Upper lobe of left lung (tissue), 6 donors: ENCODE results near the gene HEATR3. TPM values are rescaled to one million over a fixed set of nuclear protein-coding genes. Genes with fewer than 3 reads are reported as not detected.
A peak's percentile ranks its signal among the peaks of the same experiment; 100 is the strongest.

Experiments used
- ATAC-seq, 2 donors: fragments of 200-7000 bp; cut with Tn5 transposase; one replicate each; pipeline ENCODE4 v1.9.1; 2022; ENCODE audit warnings: mild to moderate bottlenecking in 2 of 2, moderate library complexity in 2 of 2; ENCODE audit not compliant: low FRiP score in 2 of 2
- DNase-seq, 2 donors: peaks; one replicate each; pipeline ENCODE4 v3.0.0-alpha.2; 2019 to 2020
- H3K27ac ChIP-seq, 4 donors: fragments of 200-600 bp; sonication (generic); one replicate each; pipeline ENCODE4 v1.5.1; 2016 to 2019
- H3K27me3 ChIP-seq, 4 donors: fragments of 200-600 bp; sonication (generic); one replicate each; pipeline ENCODE4 v1.5.1; 2017 to 2019
- H3K36me3 ChIP-seq, 4 donors: fragments of 200-600 bp; sonication (generic); one replicate each; pipeline ENCODE4 v1.5.1; 2016 to 2019
- H3K4me1 ChIP-seq, 4 donors: fragments of 200-600 bp; sonication (generic); one replicate each; pipeline ENCODE4 v1.5.1; 2018 to 2019
- H3K4me3 ChIP-seq, 4 donors: fragments of 200-600 bp; sonication (generic); one replicate each; pipeline ENCODE4 v1.5.1; 2017 to 2019; ENCODE audit warnings: mild to moderate bottlenecking in 2 of 4, moderate library complexity in 1 of 4
- H3K9me3 ChIP-seq, 4 donors: fragments of 200-600 bp; sonication (generic); one replicate each; pipeline ENCODE4 v1.5.1; 2018 to 2019
- CTCF ChIP-seq, 6 experiments: fragments of 450-650 bp in 4 of 6; fragments of 200-600 bp in 2 of 6; sonication (generic) in 2 of 6; IDR thresholded peaks; one replicate each; pipeline ENCODE4 v1.5.1; 2016 to 2019; ENCODE audit warnings: antibody characterized with exemption in 6 of 6
- EP300 ChIP-seq, 4 donors: sonication (generic); formaldehyde crosslinking; IDR thresholded peaks; one replicate each; pipeline ENCODE4 v1.5.1; 2017; ENCODE audit warnings: antibody characterized with exemption in 4 of 4, control low read depth in 2 of 4
- POLR2A ChIP-seq, 4 donors: fragments of 450-650 bp; IDR thresholded peaks; one replicate each; pipeline ENCODE4 v1.5.1; 2016 to 2017; ENCODE audit warnings: antibody characterized with exemption in 4 of 4, mild to moderate bottlenecking in 2 of 4
- POLR2AphosphoS5 ChIP-seq, 2 donors: sonication (generic); formaldehyde crosslinking; IDR thresholded peaks; one replicate each; pipeline ENCODE4 v1.5.1; 2017; ENCODE audit warnings: antibody characterized with exemption in 2 of 2
- WGBS, 2 donors: methylation state at CpG; one replicate each; pipeline ENCODE4 v1.1.5; 2017 to 2018; 5-methylcytosine and 5-hydroxymethylcytosine counted together
- total RNA-seq, 6 donors: library from RNA; depleted of rRNA in 4 of 6; stranded (reverse); fragments of >200 nt in 4 of 6; gene quantifications; one replicate each; pipeline versions ENCODE4 v1.1.0 to v1.2.1, GENCODE V29; 2016 to 2021
- donor health status: DM: no; HTN: no; CAD: no; lungs with moderate emphysema.
- donor health status: DM: no; HTN: yes; CAD: no; lungs with severe emphysema.

The HEATR3 gene
- total RNA-seq, 6 donors from 2014 or later: 15.0 to 59.7 (median 25.1) TPM

- no peak for TF ChIP-seq POLR2A (IDR thresholded peaks at IDR 0.05)
- TF ChIP-seq EP300 (IDR thresholded peaks at IDR 0.05): no peak
- no peak for TF ChIP-seq POLR2AphosphoS5 (IDR thresholded peaks at IDR 0.05)
- no peak for TF ChIP-seq CTCF (IDR thresholded peaks at IDR 0.05)
- H3K4me3 ChIP-seq: no peak overlapping the region
- no peaks in the 10 kb centered on the region for H3K27me3 ChIP-seq
- no peaks in the 10 kb centered on the region for H3K9me3 ChIP-seq
- no peak overlapping the region for H3K27ac ChIP-seq
- ATAC-seq (no peak), DNase-seq (no peak)
- H3K36me3 ChIP-seq: no peaks in the 10 kb centered on the region
- no peaks in the 10 kb centered on the region for H3K4me1 ChIP-seq
- WGBS, 2 donors: 72 to 79% methylated on average over 2 of the region's 2 CpGs
Measured at GRCh38 chr16:50047864-50048263, 17.9 kb upstream of the HEATR3 start.

- H3K9me3 ChIP-seq: peaks cover 0 to 5% (median 1%) of the 10 kb centered on the region in 4 donors
- no peak overlapping the region for H3K4me3 ChIP-seq
- no peaks in the 10 kb centered on the region for H3K36me3 ChIP-seq
- no peaks in the 10 kb centered on the region for H3K4me1 ChIP-seq
- DNase-seq (no peak), ATAC-seq (no peak)
- TF ChIP-seq POLR2A (IDR thresholded peaks at IDR 0.05) (no peak), EP300 (IDR thresholded peaks at IDR 0.05) (no peak), CTCF (IDR thresholded peaks at IDR 0.05) (no peak), POLR2AphosphoS5 (IDR thresholded peaks at IDR 0.05) (no peak)
- WGBS, 2 donors: 41 to 52% methylated on average over 2 of the region's 2 CpGs
- H3K27me3 ChIP-seq: no peaks in the 10 kb centered on the region
- no peak overlapping the region for H3K27ac ChIP-seq
Measured at GRCh38 chr16:50050802-50051201, 15.0 kb upstream of the HEATR3 start.

- no peak for TF ChIP-seq CTCF (IDR thresholded peaks at IDR 0.05)
- TF ChIP-seq EP300 (IDR thresholded peaks at IDR 0.05): no peak
- TF ChIP-seq POLR2AphosphoS5 (IDR thresholded peaks at IDR 0.05): no peak
- no peak for TF ChIP-seq POLR2A (IDR thresholded peaks at IDR 0.05)
- no peak overlapping the region for H3K4me3 ChIP-seq
- peaks cover 7 to 15% (median 13%) of the 10 kb centered on the region in 4 donors for H3K9me3 ChIP-seq
- H3K36me3 ChIP-seq: no peaks in the 10 kb centered on the region
- no peaks in the 10 kb centered on the region for H3K4me1 ChIP-seq
- H3K27me3 ChIP-seq: no peaks in the 10 kb centered on the region
- ATAC-seq: no peak
- DNase-seq: no peak
- no peak overlapping the region for H3K27ac ChIP-seq
- WGBS, 2 donors: 92 to 93% methylated on average over 4 of the region's 4 CpGs
Measured at GRCh38 chr16:50056226-50056625, 9.5 kb upstream of the HEATR3 start.

- Histone ChIP-seq H3K36me3 (no peaks in the 10 kb centered on the region), H3K27ac (no peak overlapping the region), H3K9me3 (peaks cover 7 to 15% (median 13%) of the 10 kb centered on the region in 4 donors), H3K27me3 (no peaks in the 10 kb centered on the region), H3K4me3 (no peak overlapping the region), H3K4me1 (no peaks in the 10 kb centered on the region)
- DNase-seq (peak in 1 of 2 donors; percentile 50), ATAC-seq (no peak)
- no peak for TF ChIP-seq POLR2AphosphoS5 (IDR thresholded peaks at IDR 0.05)
- no peak for TF ChIP-seq CTCF (IDR thresholded peaks at IDR 0.05)
- no peak for TF ChIP-seq EP300 (IDR thresholded peaks at IDR 0.05)
- no peak for TF ChIP-seq POLR2A (IDR thresholded peaks at IDR 0.05)
- WGBS, 2 donors: 93 to 98% methylated on average over 25 of the region's 28 CpGs
Measured at GRCh38 chr16:50058091-50058771, 7.5 kb upstream of the HEATR3 start.

GRCh38 chr16:50059111-50059510 lies 6.7 kb upstream of the HEATR3 start:
- DNase-seq: peak in 1 of 2 donors; percentile 27
- no peak for TF ChIP-seq POLR2AphosphoS5 (IDR thresholded peaks at IDR 0.05)
- no peak for TF ChIP-seq EP300 (IDR thresholded peaks at IDR 0.05)
- no peak for TF ChIP-seq POLR2A (IDR thresholded peaks at IDR 0.05)
- no peak for TF ChIP-seq CTCF (IDR thresholded peaks at IDR 0.05)
- no peaks in the 10 kb centered on the region for H3K27me3 ChIP-seq
- peaks cover 7 to 15% (median 13%) of the 10 kb centered on the region in 4 donors for H3K9me3 ChIP-seq
- WGBS, 2 donors: 82 to 85% methylated on average over 10 of the region's 10 CpGs
- H3K4me3 ChIP-seq: no peak overlapping the region
- ATAC-seq: no peak
- H3K4me1 ChIP-seq: no peaks in the 10 kb centered on the region
- H3K36me3 ChIP-seq: no peaks in the 10 kb centered on the region
- no peak overlapping the region for H3K27ac ChIP-seq
